Natural killer cell (primary cell): Measurements from ENCODE around the gene OR1A2. TPM values are rescaled to one million over a fixed set of nuclear protein-coding genes. Genes with fewer than 3 reads are reported as not detected.
"Not testable (repeated sequence)": the region's sequence is repeated elsewhere in the genome, so short reads cannot be mapped to it uniquely, and the experiment has no call there.

Experiments used
- ATAC-seq, 3 donors: fragments of 150-1000 bp in 2 of 3; fragments of 200-7000 bp in 1 of 3; cut with Tn5 transposase; 1 replicate in 1 of 3; 2 replicates in 2 of 3; pipeline ENCODE4 v1.10.0; 2021; ENCODE audit warnings: mild to moderate bottlenecking in 2 of 3, moderate library complexity in 2 of 3
- DNase-seq, 2 donors: peaks; one replicate each; pipeline versions ENCODE4 v3.0.0 to v3.0.0-alpha.2; 2013 to 2021; ENCODE audit warnings: mixed read lengths in 1 of 2
- H3K27ac ChIP-seq: one replicate; pipeline ENCODE4 v1.5.1; 2013; ENCODE audit warnings: mild to moderate bottlenecking, low read length
- H3K27me3 ChIP-seq: one replicate; pipeline ENCODE4 v1.6.1; 2013; ENCODE audit warnings: low read length; ENCODE audit not compliant: control insufficient read depth, insufficient read depth
- H3K36me3 ChIP-seq: one replicate; pipeline ENCODE4 v1.6.1; 2013; ENCODE audit warnings: low read length; ENCODE audit not compliant: control insufficient read depth, insufficient read depth
- H3K4me1 ChIP-seq: one replicate; pipeline ENCODE4 v1.6.1; 2013; ENCODE audit warnings: low read length; ENCODE audit not compliant: control insufficient read depth, insufficient read depth
- H3K4me3 ChIP-seq: one replicate; pipeline ENCODE4 v1.5.1; 2013; ENCODE audit warnings: low read length
- H3K9me3 ChIP-seq: one replicate; pipeline ENCODE4 v1.6.1; 2013; ENCODE audit warnings: low read length; ENCODE audit not compliant: control insufficient read depth, insufficient read depth
- H3K27ac Mint-ChIP-seq, 2 donors: one replicate each; pipeline ENCODE4 v1.8.0; 2022; ENCODE audit warnings: mild to moderate bottlenecking in 2 of 2, mixed read lengths in 2 of 2, moderate library complexity in 1 of 2
- H3K27me3 Mint-ChIP-seq, 2 donors: one replicate each; pipeline ENCODE4 v1.8.0; 2022; ENCODE audit warnings: low read depth in 2 of 2, mixed read lengths in 2 of 2
- H3K36me3 Mint-ChIP-seq: one replicate; pipeline ENCODE4 v1.8.0; 2022; ENCODE audit warnings: mixed read lengths
- H3K4me1 Mint-ChIP-seq, 2 donors: one replicate each; pipeline ENCODE4 v1.8.0; 2022; ENCODE audit warnings: mixed read lengths in 2 of 2
- H3K4me3 Mint-ChIP-seq: one replicate; pipeline ENCODE4 v1.8.0; 2022; ENCODE audit warnings: mild to moderate bottlenecking, moderate library complexity, mixed read lengths
- H3K9me3 Mint-ChIP-seq, 2 donors: one replicate each; pipeline ENCODE4 v1.8.0; 2022; ENCODE audit warnings: mixed read lengths in 2 of 2
- CTCF ChIP-seq: fragments of 200-600 bp; IDR thresholded peaks from one replicate; pipeline ENCODE4 v1.8.0; 2022; ENCODE audit warnings: antibody characterized with exemption
- WGBS: methylation state at CpG from one replicate; pipeline ENCODE4 v1.1.7; 2013; ENCODE audit warnings: missing lambda C conversion rate; ENCODE audit not compliant: insufficient coverage; 5-methylcytosine and 5-hydroxymethylcytosine counted together
- intact Hi-C: fragments of 100-400 bp; cut with micrococcal nuclease; formaldehyde crosslinking; loops from one replicate; pipeline ENCODE4 v1.14.2; 2022
- total RNA-seq, 4 donors: library from RNA; stranded (reverse); fragments of 120-200 nt in 1 of 4; gene quantifications; one replicate each; pipeline versions ENCODE4 v1.2.3 to v1.2.4, GENCODE V29; 2013 to 2022

The OR1A2 gene
- total RNA-seq, 3 donors from 2014 or later (not counting 1 experiment from before 2014, with no cell fraction given): not detected

GRCh38 chr17:3221850-3222249 lies 24.5 kb downstream of the OR1A2 start:
- Histone ChIP-seq H3K4me1 (no peaks in the 10 kb centered on the region), H3K36me3 (no peaks in the 10 kb centered on the region), H3K4me3 (no peak overlapping the region), H3K9me3 (no peaks in the 10 kb centered on the region), H3K27me3 (no peaks in the 10 kb centered on the region), H3K27ac (no peak overlapping the region)
- ATAC-seq: no peak
- peaks cover 9 to 21% of the 10 kb centered on the region in 2 donors for H3K4me1 Mint-ChIP-seq
- peak overlapping the region; percentile 78 for H3K4me3 Mint-ChIP-seq
- H3K36me3 Mint-ChIP-seq: peaks cover 6% of the 10 kb centered on the region
- no CpG with 5 or more reads among the region's 2 CpGs for WGBS
- no peak for DNase-seq
- H3K27me3 Mint-ChIP-seq: peaks cover 0 to 8% of the 10 kb centered on the region in 2 donors
- TF ChIP-seq CTCF: no peak
- H3K27ac Mint-ChIP-seq: peak overlapping the region in 1 of 2 donors; percentile 70
- peaks cover 0 to 3% of the 10 kb centered on the region in 2 donors for H3K9me3 Mint-ChIP-seq
- intact Hi-C loops: no loop called here

GRCh38 chr17:3222505-3222904 lies 25.2 kb downstream of the OR1A2 start:
- Mint-ChIP-seq H3K4me1 (peaks cover 9 to 21% of the 10 kb centered on the region in 2 donors), H3K4me3 (peak overlapping the region; percentile 78), H3K27ac (peak overlapping the region; percentile 35 to 70), H3K9me3 (peaks cover 0 to 3% of the 10 kb centered on the region in 2 donors), H3K27me3 (peaks cover 0 to 8% of the 10 kb centered on the region in 2 donors), H3K36me3 (peaks cover 6% of the 10 kb centered on the region)
- Histone ChIP-seq H3K36me3 (no peaks in the 10 kb centered on the region), H3K27ac (no peak overlapping the region), H3K4me1 (no peaks in the 10 kb centered on the region), H3K4me3 (no peak overlapping the region), H3K9me3 (no peaks in the 10 kb centered on the region), H3K27me3 (no peaks in the 10 kb centered on the region)
- no peak for TF ChIP-seq CTCF
- intact Hi-C loops: no loop called here
- ATAC-seq (peak in 1 of 3 donors; percentile 58), DNase-seq (peak in 1 of 2 donors; percentile 22)
- 52% methylated on average over 2 of the region's 2 CpGs for WGBS

- H3K4me3 Mint-ChIP-seq, H3K4me1 ChIP-seq, H3K27ac Mint-ChIP-seq, H3K36me3 ChIP-seq, H3K9me3 ChIP-seq, DNase-seq, H3K9me3 Mint-ChIP-seq, H3K36me3 Mint-ChIP-seq, intact Hi-C loops, H3K27me3 ChIP-seq, H3K27ac ChIP-seq, H3K27me3 Mint-ChIP-seq, H3K4me3 ChIP-seq, ATAC-seq: not testable (repeated sequence)
- H3K4me1 Mint-ChIP-seq: peaks cover 9 to 21% of the 10 kb centered on the region in 2 donors
Measured at GRCh38 chr17:3224721-3225352, 27.5 kb downstream of the OR1A2 start.

GRCh38 chr17:3232300-3232699 lies 35.0 kb downstream of the OR1A2 start:
- H3K27me3 ChIP-seq, DNase-seq, H3K4me1 ChIP-seq, H3K9me3 Mint-ChIP-seq, H3K27ac Mint-ChIP-seq, H3K27ac ChIP-seq, H3K9me3 ChIP-seq, H3K36me3 Mint-ChIP-seq, H3K27me3 Mint-ChIP-seq, H3K36me3 ChIP-seq, ATAC-seq, H3K4me3 ChIP-seq, H3K4me1 Mint-ChIP-seq, H3K4me3 Mint-ChIP-seq, intact Hi-C loops: not testable (repeated sequence)
- WGBS: 91% methylated on average over 8 of the region's 8 CpGs

- H3K9me3 ChIP-seq, H3K4me1 ChIP-seq, H3K4me3 ChIP-seq, H3K4me3 Mint-ChIP-seq, intact Hi-C loops, H3K27me3 ChIP-seq, H3K9me3 Mint-ChIP-seq, H3K27me3 Mint-ChIP-seq, H3K36me3 Mint-ChIP-seq, H3K27ac Mint-ChIP-seq, H3K27ac ChIP-seq, H3K4me1 Mint-ChIP-seq, H3K36me3 ChIP-seq: not testable (repeated sequence)
- 0% methylated on average over 1 of the region's 2 CpGs for WGBS
- ATAC-seq (peak; percentile 68 to 87 (median 80)), DNase-seq (peak in 1 of 2 donors; percentile 10)
Measured at GRCh38 chr17:3238685-3239084, 41.4 kb downstream of the OR1A2 start.

- H3K27ac ChIP-seq, H3K9me3 Mint-ChIP-seq, intact Hi-C loops, H3K36me3 ChIP-seq, H3K4me1 ChIP-seq, H3K4me3 ChIP-seq, H3K9me3 ChIP-seq, H3K4me1 Mint-ChIP-seq, H3K36me3 Mint-ChIP-seq, H3K27me3 ChIP-seq, H3K27me3 Mint-ChIP-seq, DNase-seq: not testable (repeated sequence)
- peak; percentile 42 to 88 (median 79) for ATAC-seq
- Mint-ChIP-seq H3K27ac (peak overlapping the region in 1 of 2 donors; percentile 71), H3K4me3 (peak overlapping the region; percentile 49)
- no CpG with 5 or more reads among the region's 1 CpG for WGBS
Measured at GRCh38 chr17:3241044-3241443, 43.7 kb downstream of the OR1A2 start.

- DNase-seq, H3K27me3 Mint-ChIP-seq, H3K27ac Mint-ChIP-seq, ATAC-seq, H3K4me3 ChIP-seq, H3K9me3 Mint-ChIP-seq, H3K36me3 Mint-ChIP-seq, H3K9me3 ChIP-seq, intact Hi-C loops, H3K4me1 ChIP-seq, H3K27ac ChIP-seq, H3K27me3 ChIP-seq, H3K4me3 Mint-ChIP-seq, H3K4me1 Mint-ChIP-seq, H3K36me3 ChIP-seq: not testable (repeated sequence)
- no CpG with 5 or more reads among the region's 1 CpG for WGBS
Measured at GRCh38 chr17:3244841-3245240, 47.5 kb downstream of the OR1A2 start.
